Activated T-cell treated with anti-CD3 and anti-CD28 coated beads, Interleukin-2, amount 50 U/mL, for 4 hours (primary cell): ENCODE measurements around the gene KRTAP4-7. TPM values are rescaled to one million over a fixed set of nuclear protein-coding genes. Genes with fewer than 3 reads are reported as not detected.
"Not testable (repeated sequence)": the region's sequence is repeated elsewhere in the genome, so short reads cannot be mapped to it uniquely, and the experiment has no call there.

Experiments used
- ATAC-seq, 2 donors: fragments of 200-7000 bp; cut with Tn5 transposase; one replicate each; pipeline ENCODE4 v1.10.0; 2021
- DNase-seq: peaks from one replicate; pipeline ENCODE4 v3.0.0-alpha.2; 2020
- H3K27me3 Mint-ChIP-seq: one replicate; pipeline ENCODE4 v1.8.0; 2021; ENCODE audit warnings: low read depth, mixed read lengths
- H3K36me3 Mint-ChIP-seq: one replicate; pipeline ENCODE4 v1.8.0; 2022; ENCODE audit warnings: mixed read lengths; ENCODE audit not compliant: insufficient read depth
- H3K4me1 Mint-ChIP-seq: one replicate; pipeline ENCODE4 v1.8.0; 2021; ENCODE audit warnings: low read depth, mixed read lengths
- H3K4me3 Mint-ChIP-seq: one replicate; pipeline ENCODE4 v1.8.0; 2021; ENCODE audit warnings: mild to moderate bottlenecking, moderate library complexity, mixed read lengths
- H3K9me3 Mint-ChIP-seq: one replicate; pipeline ENCODE4 v1.8.0; 2021; ENCODE audit warnings: mixed read lengths
- total RNA-seq, 3 donors: library from RNA; stranded (reverse); gene quantifications; one replicate each; pipeline ENCODE4 v1.2.1, GENCODE V29; 2021

KRTAP4-7 gene
- total RNA-seq, 3 donors from 2014 or later: not detected

DNA sequence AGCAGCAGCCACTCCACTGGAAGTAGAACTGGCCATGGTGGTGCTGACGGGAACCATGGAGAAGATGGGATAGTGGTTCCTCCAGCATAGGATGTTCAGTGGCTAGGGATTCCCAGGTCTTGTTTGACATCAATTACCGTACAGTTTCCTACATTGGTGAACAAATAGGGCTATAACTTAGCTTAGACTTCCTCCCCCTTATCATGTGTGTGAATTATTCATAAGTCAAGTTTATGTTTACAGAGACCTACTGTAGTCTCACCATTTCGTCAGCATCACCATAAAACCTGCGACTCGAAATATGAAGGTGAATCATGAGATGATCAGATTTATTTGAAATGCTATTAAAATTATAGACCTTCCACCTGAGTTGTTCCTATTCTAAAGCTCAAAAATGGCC lies 25.2 kb upstream of the KRTAP4-7 start:
- no peaks in the 10 kb centered on the region for H3K36me3 Mint-ChIP-seq
- ATAC-seq (no peak), DNase-seq (no peak)
- H3K4me3 Mint-ChIP-seq: no peak overlapping the region
- H3K9me3 Mint-ChIP-seq: peaks cover 7% of the 10 kb centered on the region
- H3K27me3 Mint-ChIP-seq: peaks cover 32% of the 10 kb centered on the region
- no peaks in the 10 kb centered on the region for H3K4me1 Mint-ChIP-seq

DNA sequence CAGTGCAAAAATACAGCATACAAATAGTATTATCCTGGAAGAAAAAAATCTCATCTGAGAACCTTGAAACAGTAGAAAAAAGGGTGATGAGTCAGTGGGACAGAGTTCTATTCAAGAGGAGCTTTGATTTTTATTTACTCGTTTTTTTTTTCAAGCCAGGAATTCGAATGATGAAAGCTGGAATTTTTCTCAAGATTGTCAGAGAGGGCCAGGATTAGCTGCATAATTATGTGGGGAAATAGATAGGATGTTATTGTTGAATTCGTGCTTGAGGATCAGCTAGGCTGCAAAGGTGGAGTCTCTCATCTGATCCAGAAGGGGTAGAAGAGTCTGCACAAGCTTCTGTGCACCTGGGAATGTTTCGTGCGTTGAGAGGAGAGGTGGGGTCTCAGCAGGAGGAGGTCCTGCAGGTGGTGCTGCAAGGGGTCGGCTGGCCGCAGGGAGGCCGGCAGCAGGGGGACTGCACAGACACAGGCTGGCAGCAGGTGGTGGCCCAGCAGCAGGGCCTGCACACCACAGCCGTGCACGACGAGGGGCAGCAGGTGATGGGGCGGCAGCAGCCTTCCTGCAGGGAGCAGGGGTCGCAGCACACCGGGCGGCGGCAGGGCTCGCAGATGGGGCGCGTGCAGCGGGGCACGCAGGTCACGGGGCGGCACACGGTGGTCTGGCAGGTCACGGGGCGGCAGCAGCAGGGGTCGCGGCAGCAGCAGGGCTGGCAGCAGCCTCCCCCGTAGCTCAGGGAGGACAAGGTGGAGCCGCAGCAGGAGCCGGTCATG lies 24.5 kb upstream of the KRTAP4-7 start:
- H3K9me3 Mint-ChIP-seq, H3K4me3 Mint-ChIP-seq, H3K36me3 Mint-ChIP-seq, ATAC-seq, H3K4me1 Mint-ChIP-seq, DNase-seq: not testable (repeated sequence)
- H3K27me3 Mint-ChIP-seq: peaks cover 32% of the 10 kb centered on the region

DNA sequence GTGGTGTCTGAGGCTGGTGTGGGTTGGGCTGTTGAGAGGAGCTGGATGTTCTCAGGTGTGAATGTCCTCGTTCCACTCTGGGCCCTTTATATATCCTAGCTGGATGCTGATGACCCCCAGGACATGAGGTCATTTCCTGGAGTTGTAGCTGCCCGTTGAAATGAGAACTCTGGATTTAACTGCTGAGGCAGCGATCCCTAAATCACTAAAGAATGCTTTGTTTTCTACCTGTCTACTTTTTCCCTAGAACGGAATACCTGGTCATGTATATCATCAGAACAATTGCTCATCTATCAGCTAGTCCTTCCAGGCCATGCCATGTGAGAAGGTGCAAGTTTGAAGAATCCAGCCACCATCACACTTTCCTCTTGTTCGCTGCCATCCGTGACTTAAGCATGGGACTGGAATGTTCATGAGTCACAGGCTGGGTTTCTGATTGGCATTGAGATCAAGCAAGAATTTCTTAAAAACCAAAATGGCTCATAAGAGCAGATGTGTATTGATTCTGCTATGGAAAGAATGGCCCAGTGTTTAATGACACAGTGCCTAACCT lies 23.8 kb upstream of the KRTAP4-7 start, which contains the start of gene KRTAP2-3:
KRTAP2-3 (minus strand) TSS at position 63 of the 553 bp plus-strand sequence. CDS start 64 bp downstream, outside the sequence.
- no peak for DNase-seq
- ATAC-seq: no peak
- Mint-ChIP-seq H3K4me1 (no peaks in the 10 kb centered on the region), H3K27me3 (peaks cover 31% of the 10 kb centered on the region), H3K9me3 (peaks cover 7% of the 10 kb centered on the region), H3K36me3 (no peaks in the 10 kb centered on the region), H3K4me3 (no peak within 1 kb of the TSS)

DNA sequence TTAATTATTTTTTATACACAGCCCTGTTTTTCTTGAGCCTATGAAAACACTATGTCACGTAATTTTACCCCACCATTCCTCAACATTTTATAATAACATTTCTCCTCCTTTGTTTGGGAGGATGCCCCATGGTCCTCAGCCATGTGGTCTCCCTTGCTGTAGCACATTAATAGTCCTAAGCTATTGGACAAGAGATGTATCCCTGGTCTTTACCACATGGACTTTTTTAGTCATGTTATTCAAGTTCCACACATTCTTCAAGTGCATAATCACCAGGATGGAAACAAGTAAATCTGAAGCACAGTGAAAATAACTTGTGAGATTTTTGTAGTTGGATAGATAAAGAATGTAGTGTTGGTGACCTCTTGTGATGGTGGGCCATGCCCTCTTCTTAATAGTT lies 22.0 kb upstream of the KRTAP4-7 start:
- H3K4me1 Mint-ChIP-seq: no peaks in the 10 kb centered on the region
- DNase-seq: no peak
- H3K36me3 Mint-ChIP-seq: no peaks in the 10 kb centered on the region
- no peak for ATAC-seq
- H3K9me3 Mint-ChIP-seq: peaks cover 7% of the 10 kb centered on the region
- no peak overlapping the region for H3K4me3 Mint-ChIP-seq
- H3K27me3 Mint-ChIP-seq: peaks cover 20% of the 10 kb centered on the region

DNA sequence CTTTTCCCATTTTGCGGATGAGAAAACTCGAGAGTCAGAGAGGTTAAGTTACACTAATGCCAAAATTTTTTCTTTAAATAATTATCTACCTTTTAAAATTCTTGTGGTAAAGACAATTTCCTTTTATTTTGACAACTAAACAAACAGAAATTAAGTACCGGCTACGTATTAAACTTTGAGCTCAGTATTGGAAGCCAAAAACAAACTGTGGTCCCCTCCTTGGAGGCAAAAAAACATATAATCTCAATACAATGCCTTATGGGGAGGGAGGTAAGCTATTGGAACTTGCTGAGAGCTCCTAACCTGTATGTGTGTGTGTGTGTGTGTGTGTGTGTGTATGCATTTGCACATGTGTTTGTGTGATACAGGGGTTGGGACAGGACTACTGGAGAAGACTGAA lies 20.5 kb upstream of the KRTAP4-7 start:
- Mint-ChIP-seq H3K4me3 (no peak overlapping the region), H3K9me3 (no peaks in the 10 kb centered on the region), H3K36me3 (no peaks in the 10 kb centered on the region), H3K27me3 (peaks cover 16% of the 10 kb centered on the region), H3K4me1 (no peaks in the 10 kb centered on the region)
- DNase-seq (no peak), ATAC-seq (no peak)

DNA sequence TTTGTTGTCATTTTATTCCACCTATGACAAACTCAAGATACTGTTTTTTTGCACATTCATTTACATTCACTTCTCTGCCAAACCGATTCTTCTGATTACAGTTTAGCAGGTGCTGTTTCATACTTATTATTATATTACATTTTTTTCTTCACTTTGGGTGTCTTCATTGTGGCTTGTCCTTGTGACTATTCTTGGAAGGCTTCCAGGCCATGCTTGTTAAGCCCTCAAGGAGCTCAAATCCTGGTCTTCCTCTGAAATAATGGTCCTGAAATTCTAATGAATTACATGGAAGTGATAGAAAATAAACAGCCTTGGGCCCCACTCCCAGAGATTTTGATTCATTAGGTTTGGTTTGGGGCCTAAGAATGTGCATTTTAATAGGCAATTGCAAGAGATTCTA lies 19.6 kb upstream of the KRTAP4-7 start:
- H3K27me3 Mint-ChIP-seq: peaks cover 10% of the 10 kb centered on the region
- H3K4me1 Mint-ChIP-seq: no peaks in the 10 kb centered on the region
- no peak overlapping the region for H3K4me3 Mint-ChIP-seq
- H3K9me3 Mint-ChIP-seq: no peaks in the 10 kb centered on the region
- DNase-seq (no peak), ATAC-seq (no peak)
- H3K36me3 Mint-ChIP-seq: no peaks in the 10 kb centered on the region

DNA sequence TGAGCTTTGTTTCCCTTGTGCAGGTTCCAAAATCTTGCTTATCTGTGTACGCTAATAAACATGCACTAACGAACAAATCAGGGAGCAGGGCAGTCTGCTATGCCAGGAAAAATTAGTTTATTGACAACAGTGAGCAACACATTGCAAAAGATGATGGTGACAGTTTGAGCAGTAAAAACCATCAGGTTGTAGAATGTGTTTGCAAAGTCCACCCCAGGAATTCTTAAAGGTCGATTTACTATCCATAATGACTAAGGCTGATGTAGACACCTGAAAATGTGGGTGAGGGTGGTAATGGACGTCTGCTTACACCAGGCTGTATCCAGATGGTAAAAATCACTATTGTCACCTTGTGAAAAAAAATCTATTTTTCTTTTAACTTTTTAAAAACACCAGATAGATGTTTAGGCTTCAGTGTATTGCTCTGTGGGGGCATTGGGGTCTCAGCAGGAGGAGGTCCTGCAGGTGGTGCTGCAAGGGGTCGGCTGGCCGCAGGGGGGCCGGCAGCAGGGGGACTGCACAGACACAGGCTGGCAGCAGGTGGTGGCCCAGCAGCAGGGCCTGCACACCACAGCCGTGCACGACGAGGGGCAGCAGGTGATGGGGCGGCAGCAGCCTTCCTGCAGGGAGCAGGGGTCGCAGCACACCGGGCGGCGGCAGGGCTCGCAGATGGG lies 18.8 kb upstream of the KRTAP4-7 start:
- ATAC-seq, H3K4me1 Mint-ChIP-seq: not testable (repeated sequence)

DNA sequence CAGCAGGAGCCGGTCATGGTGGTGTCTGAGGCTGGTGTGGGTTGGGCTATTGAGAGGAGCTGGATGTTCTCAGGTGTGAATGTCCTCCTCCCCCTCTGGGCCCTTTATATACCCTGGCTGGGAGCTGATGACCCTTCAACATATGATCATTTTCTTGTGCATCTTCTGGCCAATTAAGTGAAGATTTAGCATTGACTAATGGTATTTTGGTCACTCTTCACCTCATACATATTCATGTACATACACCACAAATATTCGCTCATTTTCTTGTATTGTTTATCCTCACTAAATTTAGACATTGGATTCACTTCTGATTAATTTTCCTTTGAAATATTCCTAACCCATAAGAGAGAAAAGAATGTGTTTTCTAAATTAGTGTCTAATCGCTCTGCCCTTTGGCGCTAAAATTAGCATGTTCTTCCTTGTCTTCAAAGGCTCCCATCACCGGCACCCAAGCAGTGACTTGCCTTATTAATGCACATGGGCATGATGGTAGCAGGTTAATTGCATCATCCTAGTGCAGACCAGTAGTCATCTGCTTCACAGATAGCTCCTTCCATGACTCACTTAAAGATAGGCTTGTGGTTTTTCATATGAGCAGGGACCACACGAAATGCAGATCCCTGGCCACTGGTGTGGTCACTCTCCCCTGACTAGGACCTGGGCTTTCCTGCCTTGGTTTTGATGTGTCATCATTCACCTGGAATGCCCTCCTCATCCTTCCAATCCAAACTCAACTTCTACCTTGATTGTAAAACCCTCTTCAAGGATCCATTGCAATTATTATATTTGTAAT lies 17.9 kb upstream of the KRTAP4-7 start, which contains the start of gene KRTAP2-4:
KRTAP2-4 (minus strand) TSS at position 51 of the 796 bp plus-strand sequence; CDS start at position 17, 34 bp downstream.
- H3K4me3 Mint-ChIP-seq: no peak within 1 kb of the TSS
- no peaks in the 10 kb centered on the region for H3K27me3 Mint-ChIP-seq
- no peaks in the 10 kb centered on the region for H3K36me3 Mint-ChIP-seq
- DNase-seq: no peak
- H3K4me1 Mint-ChIP-seq: no peaks in the 10 kb centered on the region
- no peak for ATAC-seq
- H3K9me3 Mint-ChIP-seq: no peaks in the 10 kb centered on the region

More for the DNA sequence above, 18.8 kb upstream of the KRTAP4-7 start:
- DNase-seq, H3K36me3 Mint-ChIP-seq, H3K27me3 Mint-ChIP-seq, H3K4me3 Mint-ChIP-seq, H3K9me3 Mint-ChIP-seq: not testable (repeated sequence)

DNA sequence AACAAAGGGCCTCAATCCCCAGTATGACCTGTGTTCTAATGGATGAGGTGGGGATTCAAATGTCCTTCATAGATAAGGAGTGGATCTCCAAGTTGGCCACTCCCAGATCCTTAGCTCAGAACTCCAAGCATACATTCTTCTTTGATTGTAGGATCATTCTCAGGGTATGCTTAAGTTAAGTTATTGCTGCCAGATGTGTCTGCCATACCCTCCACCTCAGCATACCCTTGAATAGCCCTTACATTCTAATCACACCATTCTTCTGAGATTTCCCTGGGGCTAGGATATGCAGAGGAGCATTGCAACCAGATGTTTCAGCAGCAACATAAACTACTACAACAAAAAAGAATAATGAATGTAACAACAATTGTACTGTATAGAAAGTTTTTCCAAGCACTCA lies 16.7 kb upstream of the KRTAP4-7 start:
- Mint-ChIP-seq H3K4me1 (no peaks in the 10 kb centered on the region), H3K4me3 (no peak overlapping the region), H3K27me3 (no peaks in the 10 kb centered on the region), H3K36me3 (no peaks in the 10 kb centered on the region), H3K9me3 (no peaks in the 10 kb centered on the region)
- DNase-seq: no peak
- ATAC-seq: no peak

DNA sequence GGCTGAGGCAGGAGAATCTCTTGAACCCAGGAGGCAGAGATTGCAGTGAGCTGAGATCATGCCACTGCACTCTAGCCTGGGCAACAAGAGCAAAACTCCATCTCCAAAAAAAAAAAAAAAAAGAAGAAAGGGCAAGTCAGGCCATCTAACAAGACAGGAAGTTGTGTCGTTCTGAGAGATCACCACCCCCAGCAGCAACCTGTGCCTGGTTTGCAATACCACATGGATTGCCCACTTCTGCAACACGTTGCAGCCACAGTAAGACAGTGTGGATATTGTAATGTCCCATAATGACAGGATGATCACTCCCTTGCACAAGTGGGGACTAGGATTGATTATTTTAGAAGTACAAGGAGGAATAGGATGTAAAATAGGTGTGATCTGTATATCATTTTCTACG lies 14.9 kb upstream of the KRTAP4-7 start:
- H3K4me1 Mint-ChIP-seq: no peaks in the 10 kb centered on the region
- H3K9me3 Mint-ChIP-seq: no peaks in the 10 kb centered on the region
- DNase-seq: no peak

DNA sequence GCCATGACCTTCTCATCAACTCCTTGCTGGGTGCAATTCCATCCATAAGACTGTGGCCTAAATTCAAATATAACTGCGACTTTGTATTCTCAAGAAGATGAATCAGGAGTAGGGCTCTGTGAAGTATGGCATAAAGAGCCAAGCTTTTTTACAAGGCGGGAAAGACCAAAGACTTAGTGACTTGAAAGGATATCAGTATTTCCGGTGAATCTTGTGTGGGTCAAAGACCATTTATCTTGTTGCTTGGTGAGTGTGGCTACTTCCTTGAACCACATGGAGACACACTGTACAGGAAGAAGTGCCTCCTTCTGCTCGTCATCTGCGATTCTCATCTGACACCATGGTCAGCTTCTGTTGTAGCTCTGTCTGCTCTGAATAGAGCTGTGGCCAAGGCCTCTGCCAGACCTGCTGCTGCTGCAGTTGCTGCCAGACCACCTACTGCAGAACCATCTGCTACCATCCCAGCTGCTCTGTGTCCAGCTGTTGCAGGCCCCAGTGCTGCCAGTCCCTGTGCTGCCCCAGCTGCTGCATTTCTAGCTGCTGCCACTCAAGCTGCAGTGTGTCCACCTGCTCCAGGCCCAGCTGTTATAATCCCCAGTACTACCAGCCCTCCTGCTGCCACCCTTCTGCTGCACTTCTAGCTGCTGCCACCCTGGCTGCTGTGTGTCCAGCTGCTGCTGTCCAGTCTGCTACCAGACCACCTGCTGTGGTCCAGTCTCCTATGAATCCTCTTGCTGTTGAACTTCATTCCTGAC lies 12.2 kb upstream of the KRTAP4-7 start:
- Mint-ChIP-seq H3K9me3 (no peaks in the 10 kb centered on the region), H3K27me3 (peaks cover 15% of the 10 kb centered on the region), H3K4me1 (no peaks in the 10 kb centered on the region), H3K36me3 (no peaks in the 10 kb centered on the region), H3K4me3 (no peak overlapping the region)
- ATAC-seq (no peak), DNase-seq (no peak)

More for the DNA sequence above, 14.9 kb upstream of the KRTAP4-7 start:
- ATAC-seq: no peak
- H3K27me3 Mint-ChIP-seq: no peaks in the 10 kb centered on the region
- H3K4me3 Mint-ChIP-seq: no peak overlapping the region
- H3K36me3 Mint-ChIP-seq: no peaks in the 10 kb centered on the region

DNA sequence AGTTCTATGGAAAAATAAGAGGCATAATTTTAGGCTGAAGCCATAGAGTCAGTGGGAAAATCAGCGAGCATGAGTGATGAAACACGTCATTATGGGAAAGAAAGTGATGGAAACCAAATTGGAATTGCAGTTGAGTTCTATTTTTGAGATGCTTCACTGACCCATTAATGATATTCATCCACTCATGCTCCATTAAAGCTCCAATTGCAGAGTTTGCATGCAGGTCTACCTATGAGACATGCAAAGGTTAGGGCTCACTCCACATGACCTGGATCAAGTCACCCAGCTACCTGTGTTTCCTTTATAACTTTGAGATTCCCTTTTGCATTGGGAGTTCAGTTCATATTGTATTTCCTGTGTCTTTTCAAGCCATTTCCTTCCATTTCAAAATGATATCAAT lies 10.3 kb upstream of the KRTAP4-7 start:
- H3K36me3 Mint-ChIP-seq: no peaks in the 10 kb centered on the region
- peaks cover 15% of the 10 kb centered on the region for H3K27me3 Mint-ChIP-seq
- H3K4me1 Mint-ChIP-seq: no peaks in the 10 kb centered on the region
- H3K9me3 Mint-ChIP-seq: no peaks in the 10 kb centered on the region
- H3K4me3 Mint-ChIP-seq: no peak overlapping the region
- ATAC-seq (no peak), DNase-seq (no peak)

DNA sequence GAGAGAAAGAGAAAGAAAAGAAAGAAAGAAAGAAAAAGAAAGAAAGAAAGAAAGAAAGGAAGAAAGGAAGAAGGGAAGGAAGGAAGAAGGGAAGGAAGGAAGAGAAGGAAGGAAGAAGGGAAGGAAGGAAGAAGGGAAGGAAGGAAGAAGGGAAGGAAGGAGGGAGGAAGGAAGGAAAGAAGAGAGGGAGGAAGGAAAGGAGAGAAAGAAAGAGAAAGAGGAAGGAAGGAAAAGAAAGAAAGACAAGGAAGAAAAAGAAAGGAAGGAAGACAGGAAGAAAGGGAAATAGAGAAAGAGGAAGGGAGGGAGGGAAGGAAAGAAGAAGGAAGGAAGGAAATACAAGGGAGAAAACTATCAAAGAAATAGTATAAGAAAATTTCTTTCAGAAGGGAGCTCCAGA lies 7.2 kb upstream of the KRTAP4-7 start:
- Mint-ChIP-seq H3K36me3 (no peaks in the 10 kb centered on the region), H3K4me3 (no peak overlapping the region), H3K9me3 (no peaks in the 10 kb centered on the region), H3K4me1 (no peaks in the 10 kb centered on the region), H3K27me3 (peaks cover 15% of the 10 kb centered on the region)
- DNase-seq: no peak
- no peak for ATAC-seq
